ENCODE results near the gene ZBTB20.

DNA sequence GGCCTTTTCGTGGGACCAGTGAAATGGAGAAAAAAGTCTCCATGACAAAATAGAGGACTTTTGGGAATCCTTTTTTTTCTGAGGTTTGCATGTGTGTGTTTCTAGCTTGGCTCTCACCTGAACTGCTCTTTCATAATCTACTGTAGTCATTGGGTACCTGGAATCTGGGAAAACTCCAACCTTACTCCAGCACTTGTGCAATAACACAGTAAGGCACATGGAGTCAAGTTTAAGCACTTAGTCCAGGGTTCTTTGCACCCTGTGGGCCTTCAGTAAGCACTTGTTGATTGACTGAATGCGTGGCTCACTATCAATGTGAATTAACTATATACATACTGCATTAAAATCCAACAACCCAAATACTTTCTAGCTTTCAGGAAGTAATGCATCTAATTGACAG lies 299.5 kb downstream of the ZBTB20 start:
- no peak for TF ChIP-seq CTCF (IDR thresholded peaks at IDR 0.05)
- no peak for TF ChIP-seq POLR2A (IDR thresholded peaks at IDR 0.05)
- no peak for TF ChIP-seq POLR2AphosphoS5 (IDR thresholded peaks at IDR 0.05)
- no peak for TF ChIP-seq EP300 (IDR thresholded peaks at IDR 0.05)

Data from stomach (tissue), 4 donors.